Cardiac muscle cell (in vitro differentiated cells and primary cell): ENCODE results near the gene C6orf89. TPM values are rescaled to one million over a fixed set of nuclear protein-coding genes. Genes with fewer than 3 reads are reported as not detected.

ENCODE experiments used
- DNase-seq, 2 donors: peaks; one replicate each; pipeline versions ENCODE4 v3.0.0 to v3.0.0-alpha.2; 2010 to 2017; ENCODE audit warnings: low read depth in 1 of 2, low spot score in 1 of 2
- H3K27ac ChIP-seq: fragments of 200-600 bp; sonication (generic); 2 replicates; pipeline ENCODE4 v1.5.1; 2016
- H3K27me3 ChIP-seq: fragments of 200-600 bp; sonication (generic); 2 replicates; pipeline ENCODE4 v1.6.0; 2016; ENCODE audit warnings: control low read depth
- H3K36me3 ChIP-seq: fragments of 200-600 bp; sonication (generic); 2 replicates; pipeline ENCODE4 v1.5.1; 2016; ENCODE audit warnings: control low read depth
- H3K4me1 ChIP-seq: fragments of 200-600 bp; sonication (generic); 2 replicates; pipeline ENCODE4 v1.8.1; 2017; ENCODE audit warnings: low read depth, mild to moderate bottlenecking, mixed run types
- H3K4me3 ChIP-seq: fragments of 200-600 bp; sonication (generic); 2 replicates; pipeline ENCODE4 v1.5.1; 2016; ENCODE audit warnings: mild to moderate bottlenecking
- H3K9me3 ChIP-seq: fragments of 200-600 bp; sonication (generic); 2 replicates; pipeline ENCODE4 v1.5.1; 2017; ENCODE audit warnings: low read depth, mild to moderate bottlenecking, control low read depth
- polyA plus RNA-seq: library from polyadenylated mRNA; unstranded; fragments of >200 nt; fragmentation: Nextera tagmentation; extraction: Ambion mirVana; gene quantifications from 2 replicates; pipeline ENCODE4 v1.2.1, GENCODE V29; 2016
- total RNA-seq: library from RNA; depleted of rRNA; stranded (reverse); fragments of >200 nt; gene quantifications from 2 replicates; pipeline ENCODE4 v1.2.3, GENCODE V29; 2016
- TF ChIP-seq, protein P1 (sequence below): IDR thresholded peaks from 2 replicates; pipeline ENCODE4 v1.5.1; 2012; ENCODE audit warnings: low read depth, mild to moderate bottlenecking, low read length

The C6orf89 gene
- total and polyA plus RNA-seq, 2 experiments from 2014 or later: 27.6 to 28.6 TPM

DNA sequence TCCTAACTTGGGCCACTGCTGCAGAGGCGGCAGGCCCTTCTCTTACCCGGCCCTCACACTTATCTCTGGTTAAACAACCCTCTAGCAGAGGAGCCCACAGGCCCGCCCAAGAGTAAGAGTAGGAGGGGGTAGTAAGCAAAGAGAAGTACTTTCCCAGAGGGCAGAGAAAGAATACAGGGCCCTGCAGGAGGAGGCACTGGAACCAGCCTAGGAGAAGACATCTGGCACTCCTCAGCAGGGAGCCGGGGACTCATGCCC is 90.2 kb downstream of the C6orf89 start:
- H3K27me3 ChIP-seq: no peaks in the 10 kb centered on the region
- H3K36me3 ChIP-seq: peaks cover 34% of the 10 kb centered on the region
- TF ChIP-seq, protein P1, sequence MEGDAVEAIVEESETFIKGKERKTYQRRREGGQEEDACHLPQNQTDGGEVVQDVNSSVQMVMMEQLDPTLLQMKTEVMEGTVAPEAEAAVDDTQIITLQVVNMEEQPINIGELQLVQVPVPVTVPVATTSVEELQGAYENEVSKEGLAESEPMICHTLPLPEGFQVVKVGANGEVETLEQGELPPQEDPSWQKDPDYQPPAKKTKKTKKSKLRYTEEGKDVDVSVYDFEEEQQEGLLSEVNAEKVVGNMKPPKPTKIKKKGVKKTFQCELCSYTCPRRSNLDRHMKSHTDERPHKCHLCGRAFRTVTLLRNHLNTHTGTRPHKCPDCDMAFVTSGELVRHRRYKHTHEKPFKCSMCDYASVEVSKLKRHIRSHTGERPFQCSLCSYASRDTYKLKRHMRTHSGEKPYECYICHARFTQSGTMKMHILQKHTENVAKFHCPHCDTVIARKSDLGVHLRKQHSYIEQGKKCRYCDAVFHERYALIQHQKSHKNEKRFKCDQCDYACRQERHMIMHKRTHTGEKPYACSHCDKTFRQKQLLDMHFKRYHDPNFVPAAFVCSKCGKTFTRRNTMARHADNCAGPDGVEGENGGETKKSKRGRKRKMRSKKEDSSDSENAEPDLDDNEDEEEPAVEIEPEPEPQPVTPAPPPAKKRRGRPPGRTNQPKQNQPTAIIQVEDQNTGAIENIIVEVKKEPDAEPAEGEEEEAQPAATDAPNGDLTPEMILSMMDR: no peak
- H3K4me3 ChIP-seq: no peak overlapping the region
- H3K9me3 ChIP-seq: no peaks in the 10 kb centered on the region
- peaks cover 59% of the 10 kb centered on the region for H3K4me1 ChIP-seq
- peak overlapping the region; percentile 67 for H3K27ac ChIP-seq
- no peak for DNase-seq

- H3K36me3 ChIP-seq: peaks cover 34% of the 10 kb centered on the region
- no peak for DNase-seq
Measured at GRCh38 chr6:36976509-36976908, 90.8 kb downstream of the C6orf89 start.

DNA sequence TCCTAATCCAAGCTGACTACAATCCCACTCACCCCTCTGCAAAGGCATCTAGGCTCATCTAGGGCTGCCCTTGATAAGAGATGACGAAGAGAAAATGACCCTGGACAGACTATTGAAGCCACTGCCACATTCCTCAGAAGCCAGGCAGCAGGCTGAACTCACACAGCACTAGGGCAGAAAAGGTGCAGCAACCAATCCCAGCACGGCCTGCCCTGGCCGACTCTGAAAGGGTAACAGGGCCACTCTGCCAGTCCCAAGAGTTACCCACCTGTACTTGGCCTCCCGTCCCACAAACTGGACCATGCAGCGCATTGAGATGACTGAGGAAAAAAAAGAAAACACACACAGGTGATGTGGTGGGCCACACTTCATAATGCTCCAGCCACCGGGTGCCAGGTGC is 91.2 kb downstream of the C6orf89 start:
- DNase-seq: no peak
- no peaks in the 10 kb centered on the region for H3K27me3 ChIP-seq
- H3K4me1 ChIP-seq: peaks cover 61% of the 10 kb centered on the region
- peak overlapping the region; percentile 12 for H3K27ac ChIP-seq
- TF ChIP-seq, protein P1: no peak
- H3K36me3 ChIP-seq: peaks cover 34% of the 10 kb centered on the region
- H3K4me3 ChIP-seq: no peak overlapping the region
- H3K9me3 ChIP-seq: no peaks in the 10 kb centered on the region

More at GRCh38 chr6:36976509-36976908, 90.8 kb downstream of the C6orf89 start:
- Histone ChIP-seq H3K4me3 (no peak overlapping the region), H3K27ac (peak overlapping the region; percentile 67), H3K9me3 (no peaks in the 10 kb centered on the region), H3K27me3 (no peaks in the 10 kb centered on the region), H3K4me1 (peaks cover 62% of the 10 kb centered on the region)
- TF ChIP-seq, protein P1: no peak

DNA sequence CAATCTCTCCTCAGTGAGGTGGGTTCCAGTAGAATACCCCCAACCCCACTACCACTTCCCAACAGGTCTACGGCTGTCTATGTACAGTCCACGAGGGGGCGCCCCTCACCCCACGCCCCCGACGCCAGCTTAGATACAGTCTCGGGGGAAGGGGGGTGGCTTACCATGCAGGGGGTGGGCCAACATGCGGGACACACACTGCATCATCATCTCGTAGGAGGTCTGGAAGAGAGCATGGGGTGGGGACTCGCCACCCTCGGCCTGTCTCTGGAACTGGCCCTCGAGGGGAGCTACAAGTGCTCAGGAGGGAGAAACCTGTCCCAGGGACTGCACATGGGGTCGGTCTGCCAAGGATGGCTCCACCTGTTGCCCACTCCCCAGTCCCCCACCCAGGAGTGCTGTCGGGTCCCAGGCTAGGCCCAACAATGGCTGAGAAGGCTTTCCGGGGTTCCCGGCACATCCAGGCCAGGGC is 91.8 kb downstream of the C6orf89 start:
- Histone ChIP-seq H3K27me3 (no peaks in the 10 kb centered on the region), H3K27ac (peak overlapping the region; percentile 12), H3K36me3 (peaks cover 34% of the 10 kb centered on the region), H3K4me1 (peaks cover 55% of the 10 kb centered on the region), H3K4me3 (no peak overlapping the region), H3K9me3 (no peaks in the 10 kb centered on the region)
- TF ChIP-seq, protein P1: peak; percentile 50
- DNase-seq: no peak

Other genes starting within 250 kb of the C6orf89 start
- gene CDKN1A, start 207.2 kb upstream of the C6orf89 start, total RNA-seq: 60.8 and 119 TPM in 2 replicates
- 70.8 and 141 TPM in 2 replicates for gene CDKN1A, start 207.2 kb upstream of the C6orf89 start, polyA plus RNA-seq
- gene RAB44, start 188.1 kb upstream of the C6orf89 start, total RNA-seq: not detected in 2 replicates
- gene RAB44, start 188.1 kb upstream of the C6orf89 start, polyA plus RNA-seq: not detected in 2 replicates
- gene CPNE5, start 46.5 kb upstream of the C6orf89 start, total RNA-seq: 29.2 and 52.1 TPM in 2 replicates
- gene CPNE5, start 46.5 kb upstream of the C6orf89 start, polyA plus RNA-seq: 51.6 and 56.5 TPM in 2 replicates
- 37.0 and 70.8 TPM in 2 replicates for gene PPIL1, start 11.1 kb upstream of the C6orf89 start, total RNA-seq
- 76.5 and 133 TPM in 2 replicates for gene PPIL1, start 11.1 kb upstream of the C6orf89 start, polyA plus RNA-seq
- gene PI16, start 68.8 kb downstream of the C6orf89 start, total RNA-seq: 0.07 TPM in 1 of 2 replicates, not detected in the other
- 0.07 and 0.37 TPM in 2 replicates for gene PI16, start 68.8 kb downstream of the C6orf89 start, polyA plus RNA-seq
- 290 and 388 TPM in 2 replicates for gene MTCH1, start 100.2 kb downstream of the C6orf89 start, total RNA-seq
- 447 and 533 TPM in 2 replicates for gene MTCH1, start 100.2 kb downstream of the C6orf89 start, polyA plus RNA-seq
- not detected in 2 replicates for gene FGD2, start 119.7 kb downstream of the C6orf89 start, total RNA-seq
- 0.24 and 0.29 TPM in 2 replicates for gene FGD2, start 119.7 kb downstream of the C6orf89 start, polyA plus RNA-seq